Keratinocyte (primary cell): ENCODE results near the gene TAF13. TPM values are rescaled to one million over a fixed set of nuclear protein-coding genes. Genes with fewer than 3 reads are reported as not detected.

Source experiments
- DNase-seq: peaks from one replicate; pipeline ENCODE4 v3.0.0-alpha.2; 2011; ENCODE audit warnings: low read depth, missing footprints, low spot score
- FAIRE-seq: peaks from 2 replicates; lab custom pipeline; 2011; peaks lifted over from hg19 to GRCh38; lab: Jason Lieb, UNC
- H2AFZ ChIP-seq: 2 replicates; pipeline ENCODE4 v1.6.0; 2012; ENCODE audit warnings: low read length, control low read depth, inconsistent platforms; ENCODE audit not compliant: control insufficient read depth
- H3K27ac ChIP-seq: 2 replicates; pipeline ENCODE4 v1.5.1; 2011; ENCODE audit warnings: low read length; ENCODE audit not compliant: control insufficient read depth, insufficient read depth
- H3K27me3 ChIP-seq: 3 replicates; pipeline ENCODE4 v1.6.0; 2011; ENCODE audit warnings: low read length; ENCODE audit not compliant: control insufficient read depth, insufficient read depth; ENCODE audit errors: extremely low read depth
- H3K36me3 ChIP-seq, 2 experiments: 2 replicates in 1 of 2; 3 replicates in 1 of 2; pipeline ENCODE4 v1.5.1; 2011; ENCODE audit warnings: low read length in 2 of 2, mild to moderate bottlenecking in 1 of 2; ENCODE audit not compliant: control insufficient read depth in 2 of 2, insufficient read depth in 2 of 2; ENCODE audit errors: extremely low read depth in 1 of 2
- H3K4me1 ChIP-seq: 3 replicates; pipeline ENCODE4 v1.5.1; 2011; ENCODE audit warnings: low read length; ENCODE audit not compliant: control insufficient read depth, insufficient read depth; ENCODE audit errors: extremely low read depth
- H3K4me2 ChIP-seq: 3 replicates; pipeline ENCODE4 v1.6.0; 2011; ENCODE audit warnings: low read depth, low read length; ENCODE audit not compliant: control insufficient read depth, insufficient read depth; ENCODE audit errors: extremely low read depth
- H3K4me3 ChIP-seq, 3 experiments: fragments of 200-600 bp in 1 of 3; sonication (generic) in 1 of 3; 2 replicates in 2 of 3; 3 replicates in 1 of 3; pipeline ENCODE4 v1.5.1; 2011 to 2016; ENCODE audit warnings: low read length in 3 of 3, mild to moderate bottlenecking in 3 of 3, control low read depth in 2 of 3, inconsistent platforms in 1 of 3, low read depth in 1 of 3, mixed read lengths in 1 of 3, mixed run types in 1 of 3, moderate library complexity in 1 of 3; ENCODE audit not compliant: control insufficient read depth in 2 of 3, insufficient read depth in 2 of 3; ENCODE audit errors: extremely low read depth in 1 of 3
- H3K79me2 ChIP-seq: 2 replicates; pipeline ENCODE4 v1.6.0; 2012; ENCODE audit warnings: low read length; ENCODE audit not compliant: control insufficient read depth, insufficient read depth
- H3K9ac ChIP-seq: 3 replicates; pipeline ENCODE4 v1.6.0; 2011; ENCODE audit warnings: low read length; ENCODE audit not compliant: control insufficient read depth, insufficient read depth; ENCODE audit errors: extremely low read depth
- H3K9me1 ChIP-seq: 3 replicates; pipeline ENCODE4 v1.6.0; 2011; ENCODE audit warnings: low read length; ENCODE audit not compliant: control insufficient read depth, insufficient read depth; ENCODE audit errors: extremely low read depth
- H3K9me3 ChIP-seq: 2 replicates; pipeline ENCODE4 v1.5.1; 2012; ENCODE audit warnings: low read depth, low read length; ENCODE audit not compliant: control insufficient read depth
- H4K20me1 ChIP-seq: 3 replicates; pipeline ENCODE4 v1.6.0; 2011; ENCODE audit warnings: low read length; ENCODE audit not compliant: control insufficient read depth, insufficient read depth; ENCODE audit errors: extremely low read depth
- CTCF ChIP-seq, 3 experiments: IDR thresholded peaks in 1 of 3; conservative IDR thresholded peaks in 1 of 3; optimal IDR thresholded peaks in 1 of 3; 2 replicates in 2 of 3; 3 replicates in 1 of 3; pipeline versions ENCODE3 to v1.5.1; 2011; ENCODE audit warnings: low read length in 3 of 3, mild to moderate bottlenecking in 3 of 3, moderate library complexity in 2 of 3, control low read depth in 1 of 3, inconsistent platforms in 1 of 3; ENCODE audit not compliant: insufficient read depth in 2 of 3; ENCODE audit errors: extremely low read depth in 1 of 3
- EZH2 ChIP-seq: IDR thresholded peaks from one replicate; pipeline ENCODE4 v1.6.1; 2012; ENCODE audit warnings: inconsistent platforms, mild to moderate bottlenecking, low read length, moderate library complexity
- dilution Hi-C: fragments of 300-500 bp; cut with MboI; formaldehyde crosslinking; loops from one replicate; pipeline ENCODE4 v1.7.0; 2020; ENCODE audit warnings: low sequenced_read_pairs; ENCODE audit not compliant: extremely low pct_ligation_motif_present
- polyA plus RNA-seq, 5 experiments: library from polyadenylated mRNA; depleted of rRNA in 3 of 5; stranded (reverse) in 3 of 5; stranded (forward) in 1 of 5; unstranded in 1 of 5; fragments of >200 nt; gene quantifications; 1 replicate in 1 of 5; 2 replicates in 3 of 5; 3 replicates in 1 of 5; pipeline versions ENCODE4 v1.2.1 to v1.2.3, GENCODE V29; 2011 to 2012; ENCODE audit warnings: missing spikeins in 2 of 5, low read depth in 1 of 5, low replicate concordance in 1 of 5

The TAF13 gene
- polyA plus RNA-seq, 1 donor (not counting 4 experiments of a cell fraction or from before 2014, with no cell fraction given), result 151 TPM

- Histone ChIP-seq H3K79me2 (peaks cover 18% of the 10 kb centered on the region), H3K27ac (peak overlapping the region; percentile 87), H3K4me3 (peak overlapping the region; percentile 86 to 93 (median 89)), H3K9me3 (no peaks in the 10 kb centered on the region), H3K4me2 (peak overlapping the region; percentile 83), H3K9ac (peak overlapping the region; percentile 95), H3K36me3 (peaks cover 0 to 13% of the 10 kb centered on the region in 2 experiments), H3K9me1 (no peaks in the 10 kb centered on the region), H2AFZ (peak overlapping the region; percentile 83), H4K20me1 (no peaks in the 10 kb centered on the region), H3K27me3 (no peaks in the 10 kb centered on the region), H3K4me1 (peaks cover 9% of the 10 kb centered on the region)
- DNase-seq (peak; percentile 90), FAIRE-seq (no peak)
- dilution Hi-C loops, result no loop called here
- TF ChIP-seq CTCF (optimal IDR thresholded peaks at IDR 0.05 in 1 of 3, IDR thresholded peaks at IDR 0.05 in 1 of 3, conservative IDR thresholded peaks at IDR 0.05 in 1 of 3; ENCODE audit: extremely low read depth in 1 of 3, insufficient read depth in 2 of 3, low read length in 3 of 3), result peak; percentile 88 to 91 (median 91)
- no peak for TF ChIP-seq EZH2
Observed at GRCh38 chr1:109099938-109100773, 24.4 kb upstream of the TAF13 start.

- Histone ChIP-seq H2AFZ (no peak overlapping the region), H3K27me3 (no peaks in the 10 kb centered on the region), H3K79me2 (peaks cover 35% of the 10 kb centered on the region), H3K27ac (peak overlapping the region; percentile 18), H3K9ac (no peak overlapping the region), H3K9me1 (no peaks in the 10 kb centered on the region), H3K4me1 (peaks cover 19% of the 10 kb centered on the region), H3K4me3 (no peak overlapping the region), H3K9me3 (no peaks in the 10 kb centered on the region), H3K36me3 (peaks cover 7 to 8% of the 10 kb centered on the region in 2 experiments), H3K4me2 (peak overlapping the region; percentile 35), H4K20me1 (no peaks in the 10 kb centered on the region)
- TF ChIP-seq EZH2 (no peak), CTCF (optimal IDR thresholded peaks at IDR 0.05 in 1 of 3, IDR thresholded peaks at IDR 0.05 in 1 of 3, conservative IDR thresholded peaks at IDR 0.05 in 1 of 3; ENCODE audit: extremely low read depth in 1 of 3, insufficient read depth in 2 of 3, low read length in 3 of 3) (no peak)
- DNase-seq (no peak), FAIRE-seq (no peak)
- dilution Hi-C loops, result no loop called here
Observed at GRCh38 chr1:109096120-109096519, 20.3 kb upstream of the TAF13 start.
